Kidney (tissue), 14 donors: ENCODE measurements around the gene SEPTIN10. TPM values are rescaled to one million over a fixed set of nuclear protein-coding genes. Genes with fewer than 3 reads are reported as not detected.

ENCODE experiments used
- DNase-seq, 5 donors: peaks; one replicate each; pipeline ENCODE4 v3.0.0-alpha.2; 2013 to 2020
- FAIRE-seq: peaks from 2 replicates; lab custom pipeline; 2012; peaks lifted over from hg19 to GRCh38; lab: Jason Lieb, UNC
- H3K27ac ChIP-seq, 2 donors: one replicate each; pipeline ENCODE4 v1.7.0; 2013; ENCODE audit warnings: low read depth in 2 of 2, low read length in 2 of 2, inconsistent platforms in 1 of 2
- H3K27me3 ChIP-seq: one replicate; pipeline ENCODE4 v1.7.1; 2013; ENCODE audit warnings: low read length, inconsistent platforms; ENCODE audit not compliant: control insufficient read depth, insufficient read depth
- H3K36me3 ChIP-seq, 3 donors: one replicate each; pipeline versions ENCODE4 v1.7.0 to v1.7.1; 2013; ENCODE audit warnings: low read length in 3 of 3, control low read depth in 1 of 3, inconsistent platforms in 1 of 3; ENCODE audit not compliant: insufficient read depth in 3 of 3, control insufficient read depth in 2 of 3
- H3K4me1 ChIP-seq, 3 donors: one replicate each; pipeline versions ENCODE4 v1.7.0 to v1.7.1; 2013; ENCODE audit warnings: low read length in 3 of 3, inconsistent platforms in 1 of 3, low read depth in 1 of 3; ENCODE audit not compliant: control insufficient read depth in 2 of 3, insufficient read depth in 2 of 3
- H3K4me3 ChIP-seq, 3 donors: one replicate each; pipeline versions ENCODE4 v1.7.0 to v1.8.1; 2013; ENCODE audit warnings: low read length in 3 of 3, control low read depth in 1 of 3, inconsistent platforms in 1 of 3
- H3K9ac ChIP-seq, 3 donors: one replicate each; pipeline versions ENCODE4 v1.7.0 to v1.7.1; 2013; ENCODE audit warnings: low read length in 3 of 3, control low read depth in 1 of 3, inconsistent platforms in 1 of 3
- H3K9me3 ChIP-seq, 3 donors: one replicate each; pipeline versions ENCODE4 v1.7.0 to v1.7.1; 2013; ENCODE audit warnings: low read length in 3 of 3, control low read depth in 1 of 3, inconsistent platforms in 1 of 3; ENCODE audit not compliant: control insufficient read depth in 2 of 3, insufficient read depth in 1 of 3
- CTCF ChIP-seq: IDR thresholded peaks from 3 replicates; pipeline ENCODE4 v1.5.1; 2012; ENCODE audit warnings: mild to moderate bottlenecking, moderate library complexity, borderline replicate concordance; ENCODE audit not compliant: insufficient read depth; ENCODE audit errors: extremely low read depth
- intact Hi-C: fragments of 100-400 bp; cut with DNase I; formaldehyde crosslinking; loops from one replicate; pipeline ENCODE4 v1.11.1; 2022
- polyA plus RNA-seq: library from polyadenylated mRNA; stranded (reverse); fragments of 350-450 nt; fragmentation: Illumina TruSeq; extraction: RNeasy Lipid Tissue Mini Kit (QIAGEN cat#74804); gene quantifications from one replicate; pipeline ENCODE4 v1.2.3, GENCODE V29; 2014; ENCODE audit warnings: low read depth, low replicate concordance; ENCODE audit not compliant: insufficient read depth
- total RNA-seq: library from RNA; stranded (reverse); fragmentation: NEBNext Ultra II Directional; extraction: Animal tissue kit (Norgen Biotek cat#: 25700); gene quantifications from one replicate; pipeline ENCODE4 v1.2.1, GENCODE V29; 2021
- donor health status: control.
- donor health status: control.
- donor health status: control.
- donor health status: control.
- donor health status: control.
- donor health status: DM: yes; HTN: yes; CAD: no.
- donor health status: Normal renal cell carcinoma (clear cell type).

SEPTIN10 gene
- total and polyA plus RNA-seq, 2 donors from 2014 or later: 20.8 to 80.7 TPM

- no peak for FAIRE-seq
- TF ChIP-seq CTCF: no peak
- Histone ChIP-seq H3K9ac (no peak overlapping the region), H3K27me3 (no peaks in the 10 kb centered on the region), H3K36me3 (peaks cover 2 to 10% (median 2%) of the 10 kb centered on the region in 3 donors), H3K4me3 (no peak overlapping the region), H3K9me3 (no peaks in the 10 kb centered on the region), H3K4me1 (peaks cover 0 to 9% (median 0%) of the 10 kb centered on the region in 3 donors), H3K27ac (no peak overlapping the region)
- intact Hi-C loops: no loop called here
- no peak for DNase-seq
Observed at GRCh38 chr2:109560265-109560664, 53.5 kb downstream of the SEPTIN10 start.

DNA sequence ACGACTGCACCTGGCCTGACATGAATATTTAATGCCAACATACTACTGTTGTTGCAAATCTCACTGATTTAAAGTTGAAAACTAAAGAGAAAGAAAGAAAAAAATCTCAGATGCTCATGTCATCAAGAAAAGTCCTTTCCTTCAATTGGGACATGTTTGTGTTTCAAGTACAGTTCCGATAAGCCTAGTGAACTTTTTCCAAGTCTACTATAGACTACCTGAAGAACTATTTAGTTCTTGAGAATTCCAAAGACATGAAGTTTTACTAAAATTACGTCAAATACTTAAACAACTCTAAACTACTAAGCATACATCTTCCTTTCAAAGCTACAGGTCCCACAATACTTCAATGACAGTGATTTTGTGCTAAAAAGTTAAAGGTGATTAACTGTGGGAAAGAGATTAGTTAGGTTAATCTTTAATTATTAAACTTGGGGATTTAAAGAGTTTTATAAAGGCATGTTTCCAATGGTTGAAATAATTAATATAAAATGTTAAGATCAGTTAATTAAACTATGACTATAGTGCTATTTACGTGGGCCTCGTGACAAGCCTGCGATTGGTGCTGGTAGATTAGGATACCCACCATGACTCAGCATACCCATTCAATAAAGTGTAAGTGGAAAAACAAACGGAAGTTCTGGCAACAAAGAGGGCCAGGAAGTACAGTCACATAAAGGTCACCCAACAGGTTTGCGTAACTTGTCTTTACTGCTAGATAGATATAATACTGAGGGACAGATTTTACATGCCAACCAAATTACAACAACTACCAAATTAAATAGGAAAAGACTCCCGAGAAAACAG, 55.5 kb downstream of the SEPTIN10 start:
- no peaks in the 10 kb centered on the region for H3K27me3 ChIP-seq
- H3K27ac ChIP-seq: peak overlapping the region; percentile 11 to 18
- TF ChIP-seq CTCF: no peak
- DNase-seq (peak in 1 of 5 donors; percentile 22), FAIRE-seq (peak; percentile 72)
- intact Hi-C loops: no loop called here
- H3K4me1 ChIP-seq: peaks cover 0 to 9% (median 0%) of the 10 kb centered on the region in 3 donors
- H3K4me3 ChIP-seq: no peak overlapping the region
- H3K9me3 ChIP-seq: no peaks in the 10 kb centered on the region
- peak overlapping the region in 1 of 3 donors; percentile 29 for H3K9ac ChIP-seq
- peaks cover 1 to 4% (median 3%) of the 10 kb centered on the region in 3 donors for H3K36me3 ChIP-seq

DNA sequence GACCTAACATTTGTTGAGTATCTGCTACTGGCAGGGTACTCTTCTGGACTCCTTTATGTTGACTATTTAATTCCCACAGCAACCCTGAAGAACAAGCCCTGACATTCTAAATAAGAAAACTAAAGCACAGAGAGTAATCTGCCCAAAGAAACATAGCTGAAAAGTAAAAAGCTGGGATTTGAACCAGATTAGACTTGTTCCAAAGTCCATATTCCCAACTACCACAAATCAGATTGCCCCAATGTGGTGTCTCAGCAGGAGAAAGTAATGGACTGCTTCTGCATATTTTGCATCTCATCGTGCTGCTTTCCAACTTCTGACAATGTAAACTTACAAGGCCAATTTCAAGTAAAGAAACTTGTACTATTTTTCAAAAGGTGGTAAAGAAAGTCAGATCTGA, 56.5 kb downstream of the SEPTIN10 start:
- Histone ChIP-seq H3K4me3 (no peak overlapping the region), H3K9me3 (no peaks in the 10 kb centered on the region), H3K36me3 (peaks cover 0 to 5% (median 3%) of the 10 kb centered on the region in 3 donors), H3K9ac (no peak overlapping the region), H3K27me3 (no peaks in the 10 kb centered on the region), H3K4me1 (peaks cover 0 to 9% (median 0%) of the 10 kb centered on the region in 3 donors), H3K27ac (no peak overlapping the region)
- FAIRE-seq: no peak
- TF ChIP-seq CTCF: no peak
- DNase-seq: no peak
- intact Hi-C loops: no loop called here
